GM12865 (cell line): ENCODE results near the gene KRT15.

Source experiments
- DNase-seq: peaks from one replicate; pipeline ENCODE4 v3.0.0; 2010; ENCODE audit warnings: low read depth
- H3K4me3 ChIP-seq: 2 replicates; pipeline ENCODE4 v1.5.1; 2011; ENCODE audit warnings: mild to moderate bottlenecking, low read depth, low read length, control low read depth
- CTCF ChIP-seq: IDR thresholded peaks from 2 replicates; pipeline ENCODE4 v1.5.1; 2011; ENCODE audit warnings: low read length, control low read depth, low read depth, inconsistent platforms; ENCODE audit not compliant: insufficient read depth; ENCODE audit errors: missing control alignments

KRT15 gene

GRCh38 chr17:41512546-41513167, 6.0 kb downstream of the KRT15 start:
- no peak for TF ChIP-seq CTCF
- no peak overlapping the region for H3K4me3 ChIP-seq
- no peak for DNase-seq

GRCh38 chr17:41511716-41512115, 7.0 kb downstream of the KRT15 start:
- no peak for TF ChIP-seq CTCF
- no peak for DNase-seq
- H3K4me3 ChIP-seq: no peak overlapping the region

GRCh38 chr17:41511116-41511515, 7.6 kb downstream of the KRT15 start:
- H3K4me3 ChIP-seq: no peak overlapping the region
- no peak for TF ChIP-seq CTCF
- DNase-seq: no peak

- no peak overlapping the region for H3K4me3 ChIP-seq
- DNase-seq: no peak
- TF ChIP-seq CTCF: no peak
Measured at GRCh38 chr17:41510251-41511065, 8.2 kb downstream of the KRT15 start.

- TF ChIP-seq CTCF: no peak
- no peak for DNase-seq
- H3K4me3 ChIP-seq: no peak overlapping the region
Measured at GRCh38 chr17:41507315-41507880, 11.3 kb downstream of the KRT15 start.

- DNase-seq: no peak
- TF ChIP-seq CTCF: no peak
- no peak overlapping the region for H3K4me3 ChIP-seq
Measured at GRCh38 chr17:41505809-41506767, 12.6 kb downstream of the KRT15 start.
